NAMALWA (cell line): ENCODE results near the gene DUS1L.

ENCODE experiments used
- DNase-seq: peaks from one replicate; pipeline ENCODE4 v3.0.0-alpha.2; 2015; ENCODE audit warnings: low spot score

Gene DUS1L

DNA sequence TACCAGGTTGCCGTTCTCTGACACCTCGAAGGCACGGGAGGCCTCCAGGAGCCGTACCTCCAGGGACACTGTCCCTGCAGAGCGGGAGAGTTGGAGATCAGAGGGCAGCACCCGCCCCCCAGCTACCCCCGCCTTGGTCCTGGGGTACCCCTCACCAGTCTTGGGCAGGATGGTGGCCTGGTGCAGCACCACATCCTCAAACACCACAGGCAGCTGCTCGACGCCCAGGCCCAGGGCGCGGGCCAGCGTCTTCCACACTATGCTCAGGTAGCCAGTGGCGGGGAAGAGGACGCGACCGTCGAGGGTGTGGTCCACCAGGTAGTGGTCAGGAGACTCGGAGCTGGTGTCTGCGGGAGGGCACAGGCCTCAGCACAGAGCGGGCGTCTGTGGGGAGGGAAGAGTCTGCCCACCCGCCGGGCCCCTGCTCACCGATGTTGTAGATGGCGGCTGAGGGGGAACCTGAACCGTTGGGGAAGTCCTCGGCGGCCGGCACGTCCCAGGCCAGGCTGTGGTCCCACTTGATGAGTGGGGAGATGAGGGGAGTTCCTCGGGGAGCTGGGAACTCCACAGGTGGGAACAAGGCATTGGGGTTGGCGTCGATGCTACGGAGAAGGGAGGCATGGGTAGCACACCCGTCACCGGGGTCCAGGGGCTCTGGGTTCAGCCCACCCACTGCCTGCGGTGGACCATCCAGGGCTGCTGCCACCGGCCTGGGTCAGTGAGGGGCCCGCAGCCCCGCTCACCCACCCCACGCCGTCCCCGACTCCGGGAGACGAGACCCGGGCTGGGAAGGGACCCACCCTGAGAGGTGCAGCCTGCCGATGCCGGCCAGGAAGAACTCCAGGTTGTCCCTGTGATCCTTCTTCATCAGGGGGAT lies 22.6 kb upstream of the DUS1L start:
- DNase-seq, result no peak

GRCh38 chr17:82086941-82087906 lies 21.6 kb upstream of the DUS1L start:
- DNase-seq, result no peak

- no peak for DNase-seq
These were observed 20.5 kb upstream of the DUS1L start for GRCh38 chr17:82085931-82086764.

- DNase-seq, result no peak
These were observed 19.6 kb upstream of the DUS1L start for GRCh38 chr17:82085031-82085861.

- no peak for DNase-seq
These were observed 18.9 kb upstream of the DUS1L start for GRCh38 chr17:82084373-82085030.

- no peak for DNase-seq
These were observed 18.1 kb upstream of the DUS1L start for GRCh38 chr17:82083533-82084359.

DNA sequence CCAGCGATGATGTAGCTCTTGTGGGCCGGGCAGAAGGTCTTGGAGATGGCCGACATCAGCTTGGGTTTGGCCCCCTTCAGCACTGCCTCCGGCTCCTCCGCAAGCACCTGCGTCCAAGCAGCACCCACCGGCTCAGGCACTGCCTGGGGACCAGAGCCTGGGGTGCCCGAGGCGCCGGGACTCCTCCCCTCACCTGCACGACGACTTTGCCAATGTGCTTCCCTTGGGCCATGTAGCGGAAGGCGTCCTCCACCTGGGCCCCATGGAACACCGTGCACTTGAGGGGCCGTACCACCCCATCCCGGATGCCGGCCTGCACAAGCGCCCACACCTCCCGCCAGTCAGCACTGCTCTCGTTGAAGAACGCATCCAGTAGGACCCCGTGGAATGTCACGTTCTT lies 17.4 kb upstream of the DUS1L start:
- DNase-seq, result no peak

DNA sequence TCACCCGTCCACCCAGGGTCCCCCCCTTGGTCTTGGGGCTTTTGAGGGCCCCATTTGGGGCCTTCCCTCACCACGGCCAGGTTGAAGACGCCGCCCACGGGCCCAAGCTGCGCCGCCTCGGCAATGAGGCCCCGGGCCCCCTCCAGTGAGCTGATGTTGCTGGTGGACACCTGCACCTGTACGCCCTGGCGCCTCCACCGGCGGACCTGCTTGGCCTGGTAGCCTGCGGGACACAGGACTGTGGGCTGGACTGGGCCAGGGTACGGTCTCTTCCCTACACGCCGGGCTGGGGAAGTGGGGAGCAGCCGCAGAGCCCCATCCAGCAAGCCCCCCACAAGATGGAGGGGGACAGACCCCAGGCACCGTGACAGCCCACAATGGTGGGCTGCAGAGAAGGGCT lies 16.9 kb upstream of the DUS1L start:
- DNase-seq, result no peak

- no peak for DNase-seq
These were observed 16.4 kb upstream of the DUS1L start for GRCh38 chr17:82081966-82082365.

DNA sequence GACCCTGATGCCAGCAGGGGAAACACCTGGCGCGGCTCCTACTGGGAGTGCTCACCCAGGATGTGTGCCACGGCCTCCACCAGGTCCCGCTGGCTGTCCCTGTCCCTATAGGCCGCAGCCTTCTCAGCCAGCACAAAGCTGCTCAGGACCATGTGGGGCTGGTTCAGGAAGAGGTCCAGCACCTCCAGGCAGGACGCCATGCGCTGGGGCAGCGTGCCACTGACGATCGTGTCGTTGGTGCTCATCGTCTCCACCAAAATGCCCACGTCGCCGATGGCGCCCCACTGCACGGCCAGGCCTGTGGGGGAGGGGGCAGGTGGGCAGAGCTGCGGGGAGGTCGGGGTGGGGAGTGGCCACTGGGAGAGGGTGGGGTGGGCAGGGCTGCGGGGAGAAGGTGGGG lies 15.9 kb upstream of the DUS1L start:
- no peak for DNase-seq

GRCh38 chr17:82080789-82081464 lies 15.3 kb upstream of the DUS1L start:
- no peak for DNase-seq

DNA sequence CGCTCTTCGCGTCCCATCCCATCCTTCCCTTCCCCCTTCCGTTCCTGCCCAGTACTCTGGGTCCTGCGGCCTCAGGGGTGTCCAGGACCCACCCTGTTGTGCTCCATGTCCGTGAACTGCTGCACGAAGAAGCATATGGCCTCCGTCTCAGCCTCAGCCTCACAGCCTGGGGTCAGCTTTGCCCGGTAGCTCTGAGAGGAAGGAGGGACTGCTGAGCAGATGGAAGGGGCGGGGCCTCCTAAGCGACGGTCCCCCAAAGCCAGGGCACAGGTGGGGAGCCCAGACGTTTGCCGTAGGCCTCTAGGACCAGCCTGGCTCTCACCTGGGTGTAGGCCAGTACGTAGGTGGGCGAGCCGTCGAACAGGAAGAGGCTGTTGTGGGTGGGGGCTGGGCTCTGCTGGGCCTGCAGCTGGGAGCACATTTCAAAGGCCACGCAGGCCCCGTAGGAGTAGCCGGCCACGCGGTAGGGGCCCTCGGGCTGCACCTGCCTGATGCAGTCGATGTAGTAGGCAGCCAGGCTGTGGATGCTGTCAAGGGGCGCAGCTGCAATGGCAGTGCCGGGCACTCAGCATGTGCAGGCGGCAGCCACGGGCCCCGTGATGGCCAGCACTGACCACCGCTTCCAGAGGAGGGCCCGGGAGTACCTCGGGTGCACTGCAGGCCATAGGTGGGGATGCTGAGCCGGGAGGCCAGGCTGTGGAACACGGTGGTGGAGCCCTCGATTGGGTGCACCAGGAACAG lies 14.6 kb upstream of the DUS1L start:
- no peak for DNase-seq

DNA sequence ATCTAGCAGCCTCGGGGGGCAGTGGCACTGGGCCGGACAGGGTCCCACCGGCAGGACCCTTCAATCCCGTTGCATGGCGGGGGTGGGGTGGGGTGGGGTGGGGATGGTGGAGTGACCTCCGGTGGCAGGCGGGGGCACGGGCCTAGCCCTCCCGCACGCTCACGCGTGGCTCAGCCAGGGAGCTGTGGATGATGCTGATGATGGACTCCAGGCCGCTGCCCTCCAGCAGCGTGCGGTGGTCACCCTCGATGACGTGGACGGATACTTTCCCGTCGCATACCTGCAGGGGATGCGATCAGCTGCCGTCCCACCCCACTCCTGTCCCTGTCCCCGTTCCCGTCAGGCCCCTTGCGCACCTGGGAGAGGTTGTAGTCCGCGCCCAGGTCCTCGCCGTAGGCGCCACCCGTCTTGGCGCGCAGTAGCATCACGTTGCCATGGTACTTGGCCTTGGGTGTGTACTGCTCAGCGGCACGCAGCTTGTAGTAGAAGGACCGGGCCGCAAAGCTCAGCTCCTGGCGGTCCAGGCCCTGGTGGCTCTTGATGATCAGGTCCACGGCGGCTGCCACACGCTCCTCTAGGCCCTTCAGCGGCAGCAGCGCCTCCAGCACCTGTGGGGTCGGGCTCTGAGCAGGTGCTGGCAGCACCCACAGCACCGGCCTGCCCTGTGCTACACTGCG lies 13.5 kb upstream of the DUS1L start:
- no peak for DNase-seq

DNA sequence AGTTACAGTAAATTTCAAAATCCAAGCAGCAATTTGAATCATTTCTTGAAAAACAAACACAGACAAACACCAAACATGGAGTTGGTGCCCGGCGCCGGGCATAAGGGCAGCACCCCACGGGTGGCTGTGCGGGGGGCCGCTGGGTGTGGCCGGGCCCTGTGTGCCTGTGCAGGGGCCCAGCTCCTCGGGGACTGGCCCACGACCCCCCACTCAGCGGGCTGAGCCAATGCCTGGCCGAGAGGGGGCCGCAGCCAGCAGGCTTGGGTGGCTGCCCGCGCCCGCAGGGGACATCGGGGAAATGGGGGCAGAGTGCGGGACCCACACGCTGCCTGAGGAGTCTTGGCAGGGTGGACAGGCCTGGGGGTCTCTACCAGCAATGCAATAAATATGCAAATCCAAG lies 12.8 kb upstream of the DUS1L start:
- DNase-seq, result no peak

DNA sequence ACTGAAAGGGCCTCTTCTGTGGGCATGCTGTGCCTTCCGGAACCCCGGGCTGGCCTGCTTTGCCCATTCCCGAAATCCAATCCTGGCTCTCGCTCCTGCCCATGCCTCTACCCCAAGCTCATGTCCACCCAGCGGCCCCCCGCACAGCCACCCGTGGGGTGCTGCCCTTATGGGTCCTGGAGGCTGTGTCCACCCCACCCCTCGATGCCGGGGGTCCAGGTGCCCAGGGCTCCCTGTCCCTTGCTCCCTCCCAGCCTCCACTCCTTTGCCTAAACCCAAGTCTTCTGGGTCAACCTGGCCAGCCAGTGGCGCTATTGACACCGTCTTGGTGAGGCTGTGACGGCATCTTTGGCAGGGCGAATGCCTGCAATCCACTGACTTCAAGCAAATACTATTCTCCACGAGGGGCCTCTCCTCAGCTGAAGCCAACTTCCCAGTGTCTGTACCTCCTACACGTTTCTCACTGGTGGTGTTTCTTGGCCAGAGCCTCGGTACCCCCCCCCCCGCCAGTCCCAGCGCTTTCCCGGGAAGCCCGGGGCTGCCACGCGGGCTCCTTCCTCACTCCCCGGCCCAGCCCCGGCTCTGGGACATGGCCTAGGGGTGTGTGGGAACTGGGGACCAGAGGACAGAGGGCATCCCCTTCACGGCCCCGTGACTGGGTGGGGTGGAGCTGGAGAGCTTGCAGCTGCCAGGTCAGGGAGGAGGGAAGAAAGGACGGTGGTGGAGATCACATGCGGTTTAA lies 12.2 kb upstream of the DUS1L start:
- DNase-seq, result no peak

GRCh38 chr17:82076785-82077591 lies 11.4 kb upstream of the DUS1L start:
- DNase-seq, result no peak
